ENCODE data around the gene NFIX. TPM values are rescaled to one million over a fixed set of nuclear protein-coding genes. Genes with fewer than 3 reads are reported as not detected.
A peak's percentile ranks its signal among the peaks of the same experiment; 100 is the strongest.

NFIX gene
- total and polyA plus RNA-seq, 2 donors (not counting 3 experiments of a cell fraction or from before 2014, with no cell fraction given): 9.8 to 37.7 TPM

GRCh38 chr19:13053761-13054625 is 58.7 kb downstream of the NFIX start:
- Histone ChIP-seq H3K4me2 (ENCODE audit: insufficient read depth, low read length) (no peak overlapping the region), H3K4me3 (replicated peaks in 1 of 3; ENCODE audit: insufficient read depth in 1 of 3, low read depth in 1 of 3, low read length in 3 of 3) (no peak overlapping the region), H3K9ac (replicated peaks; ENCODE audit: extremely low read depth, insufficient read depth, low read length) (peak overlapping the region; percentile 59), H4K20me1 (replicated peaks; ENCODE audit: control insufficient read depth, extremely low read depth, insufficient read depth, low read length) (no peaks in the 10 kb centered on the region), H3K4me1 (ENCODE audit: control insufficient read depth, extremely low read depth, insufficient read depth, low read length) (peaks cover 65% of the 10 kb centered on the region), H3K27ac (ENCODE audit: insufficient read depth, low read depth, low read length) (peak overlapping the region; percentile 72), H3K36me3 (ENCODE audit: control insufficient read depth in 2 of 2, extremely low read depth in 1 of 2, insufficient read depth in 2 of 2, low read length in 2 of 2) (no peaks in the 10 kb centered on the region), H3K27me3 (ENCODE audit: control insufficient read depth in 2 of 2, insufficient read depth in 2 of 2, low read length in 2 of 2) (no peaks in the 10 kb centered on the region), H3K79me2 (ENCODE audit: control insufficient read depth, insufficient read depth, low read length) (no peaks in the 10 kb centered on the region), H3K9me1 (replicated peaks; ENCODE audit: control insufficient read depth, extremely low read depth, insufficient read depth, low read length) (no peaks in the 10 kb centered on the region), H3K9me3 (replicated peaks; ENCODE audit: control insufficient read depth, insufficient read depth, low read length) (no peaks in the 10 kb centered on the region), H2AFZ (ENCODE audit: low read depth, low read length) (no peak overlapping the region)
- BruUV-seq (replicated peaks): TSS peak; percentile 24
- dilution Hi-C loops (cut with MboI; ENCODE audit: extremely low pct_ligation_motif_present, low sequenced_read_pairs) (no loop called here), intact Hi-C loops (cut with micrococcal nuclease) (loop anchor here (5.0 kb wide), 1 partner anchor 38 kb away; no protein-coding TSS in a partner anchor)
- ChIA-PET POLR2A (interaction anchor here (0.6 to 1.1 kb wide), 2 partner anchors 20 to 28 kb away, joined by 5 read pairs; no protein-coding TSS in a partner anchor), CTCF (interaction anchor here (1.0 to 15.7 kb wide), 10 partner anchors 12 to 535 kb away, joined by 3 to 463 read pairs (median 8); no protein-coding TSS in a partner anchor)
- FAIRE-seq: peak; percentile 97
- peak; percentile 86 for DNase-seq (ENCODE audit: low read depth, low spot score)
- peak; percentile 86 for TF ChIP-seq POLR2AphosphoS5 (IDR thresholded peaks at IDR 0.05; ENCODE audit: insufficient read depth, low read depth, low read length)
- TF ChIP-seq FOS (IDR thresholded peaks at IDR 0.05; ENCODE audit: borderline replicate concordance, insufficient read depth, low read length): no peak
- no peak for TF ChIP-seq EZH2 (IDR thresholded peaks at IDR 0.05; ENCODE audit: borderline replicate concordance, low read depth, low read length, severe bottlenecking)
- peak; percentile 47 for TF ChIP-seq MAX (IDR thresholded peaks at IDR 0.05; ENCODE audit: insufficient read depth, insufficient read length)
- TF ChIP-seq POLR2A (IDR thresholded peaks at IDR 0.05; ENCODE audit: low read depth, low read length): peak; percentile 18

Data from endothelial cell of umbilical vein (primary cell).